Measurements from ENCODE around the gene DNALI1. TPM values are rescaled to one million over a fixed set of nuclear protein-coding genes. Genes with fewer than 3 reads are reported as not detected.

Gene DNALI1
- total and polyA plus RNA-seq, 8 donors, result 8.7 to 61.0 (median 12.3) TPM

GRCh38 chr1:37545019-37545418, 11.7 kb upstream of the DNALI1 start:
- Histone ChIP-seq H3K4me3 (no peak overlapping the region), H3K4me1 (no peaks in the 10 kb centered on the region), H3K27ac (no peak overlapping the region), H3K9me3 (no peaks in the 10 kb centered on the region), H3K27me3 (no peaks in the 10 kb centered on the region), H3K36me3 (peaks cover 0 to 30% (median 0%) of the 10 kb centered on the region in 3 donors)
- FAIRE-seq (no peak), ATAC-seq (no peak), DNase-seq (no peak)
- intact Hi-C loops (cut with DNase I), result no loop called here
- no peak for TF ChIP-seq CTCF (IDR thresholded peaks at IDR 0.05)
- WGBS, 2 donors, result 77 to 78% methylated on average over 5 of the region's 5 CpGs

GRCh38 chr1:37549341-37549740, 7.4 kb upstream of the DNALI1 start:
- Histone ChIP-seq H3K27ac (no peak overlapping the region), H3K36me3 (peaks cover 0 to 25% (median 0%) of the 10 kb centered on the region in 3 donors), H3K4me1 (peaks cover 3 to 11% (median 9%) of the 10 kb centered on the region in 3 donors), H3K9me3 (no peaks in the 10 kb centered on the region), H3K4me3 (no peak overlapping the region), H3K27me3 (no peaks in the 10 kb centered on the region)
- DNase-seq (no peak), ATAC-seq (no peak), FAIRE-seq (no peak)
- 87 to 90% methylated on average over 6 of the region's 6 CpGs for WGBS, 2 donors
- intact Hi-C loops (cut with DNase I), result no loop called here
- no peak for TF ChIP-seq CTCF (IDR thresholded peaks at IDR 0.05)

- peaks cover 7 to 23% (median 9%) of the 10 kb centered on the region in 3 donors for H3K4me1 ChIP-seq
- H3K4me3 ChIP-seq, result peak overlapping the region; percentile 80 to 99 (median 96)
- H3K9me3 ChIP-seq, result no peaks in the 10 kb centered on the region
- FAIRE-seq (no peak), ATAC-seq (no peak), DNase-seq (no peak)
- intact Hi-C loops (cut with DNase I), result no loop called here
- no peak for TF ChIP-seq CTCF (IDR thresholded peaks at IDR 0.05)
- WGBS, 2 donors, result 1% methylated on average over 11 of the region's 11 CpGs
- peaks cover 0 to 4% (median 0%) of the 10 kb centered on the region in 3 donors for H3K36me3 ChIP-seq
- peak overlapping the region; percentile 69 to 88 (median 84) for H3K27ac ChIP-seq
- no peaks in the 10 kb centered on the region for H3K27me3 ChIP-seq
These were observed 3.2 kb upstream of the DNALI1 start for GRCh38 chr1:37553598-37553926.

- 12% methylated on average over 53 to 54 of the region's 54 CpGs for WGBS, 2 donors
- Histone ChIP-seq H3K36me3 (no peaks in the 10 kb centered on the region), H3K27ac (peak within 1 kb of the TSS; percentile 69 to 88 (median 84)), H3K4me3 (peak within 1 kb of the TSS; percentile 80 to 99 (median 96)), H3K27me3 (no peaks in the 10 kb centered on the region), H3K9me3 (no peaks in the 10 kb centered on the region), H3K4me1 (peaks cover 7 to 23% (median 9%) of the 10 kb centered on the region in 3 donors)
- intact Hi-C loops (cut with DNase I), result no loop called here
- ATAC-seq (peak; percentile 83 to 96 (median 92)), DNase-seq (peak; percentile 88 to 95 (median 93)), FAIRE-seq (peak; percentile 77)
- TF ChIP-seq CTCF (IDR thresholded peaks at IDR 0.05), result no peak
These were observed 2.6 kb upstream of the DNALI1 start, which contains the start of gene SNIP1 for GRCh38 chr1:37553927-37554808. TSS of gene SNIP1 (minus strand) at chr1:37554293. CDS start at chr1:37554229, 64 bp downstream.

- 61 to 62% methylated on average over 3 of the region's 3 CpGs for WGBS, 2 donors
- intact Hi-C loops (cut with DNase I), result no loop called here
These were observed 662 bp downstream of the DNALI1 start for GRCh38 chr1:37557402-37557801.

More at GRCh38 chr1:37557402-37557801, 662 bp downstream of the DNALI1 start:
- Histone ChIP-seq H3K4me3 (peak overlapping the region in 3 of 4 donors; percentile 27 to 59 (median 45)), H3K27me3 (no peaks in the 10 kb centered on the region), H3K9me3 (no peaks in the 10 kb centered on the region), H3K4me1 (peaks cover 3 to 22% (median 9%) of the 10 kb centered on the region in 3 donors), H3K36me3 (peaks cover 0 to 8% (median 0%) of the 10 kb centered on the region in 3 donors), H3K27ac (peak overlapping the region in 2 of 4 donors; percentile 20 to 44)
- ATAC-seq (no peak), DNase-seq (no peak), FAIRE-seq (no peak)
- TF ChIP-seq CTCF (IDR thresholded peaks at IDR 0.05), result no peak

Measured in pancreas (tissue), 10 donors.